GM12878 (cell line): ENCODE measurements around the gene GFRA4. TPM values are rescaled to one million over a fixed set of nuclear protein-coding genes. Genes with fewer than 3 reads are reported as not detected.

Experiments used
- CBX5 ChIP-seq: sonication (generic); IDR thresholded peaks from 2 replicates; pipeline ENCODE4 v1.6.1; 2016; ENCODE audit warnings: low read depth, moderate library complexity, mild to moderate bottlenecking, inconsistent platforms
- RB1 ChIP-seq: fragments of 450-650 bp; formaldehyde crosslinking; IDR thresholded peaks from 2 replicates; pipeline ENCODE4 v1.6.1; 2017; ENCODE audit warnings: mild to moderate bottlenecking, borderline replicate concordance
- TARDBP ChIP-seq: IDR thresholded peaks from 2 replicates; pipeline ENCODE4 v1.6.1; 2016; ENCODE audit warnings: borderline replicate concordance
- ZNF207 ChIP-seq: fragments of 450-650 bp; IDR thresholded peaks from 2 replicates; pipeline ENCODE4 v1.6.1; 2014; ENCODE audit warnings: antibody characterized with exemption, mild to moderate bottlenecking, borderline replicate concordance
- ZNF384 ChIP-seq: IDR thresholded peaks from 2 replicates; pipeline ENCODE4 v1.6.1; 2012; ENCODE audit warnings: low read depth, mild to moderate bottlenecking, low read length, improper control_type of control experiment, borderline replicate concordance
- polyA plus RNA-seq, 11 experiments: library from polyadenylated mRNA; depleted of rRNA in 4 of 11; unstranded in 6 of 11; stranded (reverse) in 5 of 11; fragments of >200 nt; fragmentation: Nextera tagmentation in 4 of 11; fragmentation: Illumina TruSeq in 1 of 11; extraction: Ambion mirVana in 4 of 11; extraction: Trizol in 1 of 11; gene quantifications; 1 replicate in 1 of 11; 2 replicates in 10 of 11; pipeline versions ENCODE4 v1.2.1 to v1.2.3, GENCODE V29; 2011 to 2016; ENCODE audit warnings: inconsistent platforms in 2 of 11, missing spikeins in 2 of 11, low read depth in 1 of 11
- total RNA-seq, 4 experiments: library from RNA; depleted of rRNA in 3 of 4; stranded (reverse); fragments of >200 nt in 3 of 4; fragmentation: Illumina TruSeq in 1 of 4; extraction: Trizol in 1 of 4; gene quantifications; 2 replicates each; pipeline versions ENCODE4 v1.2.1 to v1.2.3, GENCODE V29; 2013 to 2021
- TF ChIP-seq, protein P1 (sequence below): IDR thresholded peaks from 2 replicates; pipeline ENCODE4 v1.6.1; 2012; ENCODE audit warnings: low read depth, low read length, improper control_type of control experiment
- TF ChIP-seq, protein P2 (sequence below): fragments of 450-650 bp; conservative IDR thresholded peaks from 2 replicates; pipeline ENCODE4 v1.6.1; 2017; ENCODE audit warnings: mild to moderate bottlenecking, moderate library complexity
- TF ChIP-seq, protein P3 (sequence below): fragments of 450-650 bp; IDR thresholded peaks from 2 replicates; pipeline ENCODE4 v1.6.1; 2017; ENCODE audit warnings: mild to moderate bottlenecking, low read depth, inconsistent platforms; ENCODE audit not compliant: poor library complexity, severe bottlenecking

GFRA4 gene
- total and polyA plus RNA-seq, 10 of the 15 experiments (the other 5 are each of a cell fraction or from before 2014, with no cell fraction given), result 0.04 TPM; not detected in 9

DNA sequence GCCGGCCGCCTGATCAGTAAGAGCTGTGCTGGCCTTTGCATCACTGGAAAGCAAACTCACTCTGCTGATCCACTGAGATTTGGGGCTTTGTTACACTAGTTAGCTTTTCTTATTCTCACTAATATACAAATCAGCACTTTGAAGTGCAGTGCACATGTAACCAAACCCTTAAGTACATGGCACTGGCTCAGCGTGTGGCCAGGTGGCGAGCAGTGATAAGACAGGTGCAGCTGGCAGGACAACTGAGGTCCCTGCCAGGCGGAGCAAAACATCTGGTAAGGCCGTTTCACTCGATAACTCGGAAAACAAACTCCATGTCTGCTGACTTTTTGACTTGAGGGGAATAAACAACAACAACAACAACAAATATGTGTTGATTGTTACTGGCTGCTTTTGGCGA lies 11.0 kb downstream of the GFRA4 start (continued):
- no peak for TF ChIP-seq TARDBP
- no peak for TF ChIP-seq ZNF207
- TF ChIP-seq, protein P1, sequence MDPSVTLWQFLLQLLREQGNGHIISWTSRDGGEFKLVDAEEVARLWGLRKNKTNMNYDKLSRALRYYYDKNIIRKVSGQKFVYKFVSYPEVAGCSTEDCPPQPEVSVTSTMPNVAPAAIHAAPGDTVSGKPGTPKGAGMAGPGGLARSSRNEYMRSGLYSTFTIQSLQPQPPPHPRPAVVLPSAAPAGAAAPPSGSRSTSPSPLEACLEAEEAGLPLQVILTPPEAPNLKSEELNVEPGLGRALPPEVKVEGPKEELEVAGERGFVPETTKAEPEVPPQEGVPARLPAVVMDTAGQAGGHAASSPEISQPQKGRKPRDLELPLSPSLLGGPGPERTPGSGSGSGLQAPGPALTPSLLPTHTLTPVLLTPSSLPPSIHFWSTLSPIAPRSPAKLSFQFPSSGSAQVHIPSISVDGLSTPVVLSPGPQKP, result no peak
- no peak for TF ChIP-seq RB1
- TF ChIP-seq CBX5, result no peak
- no peak for TF ChIP-seq ZNF384
- TF ChIP-seq, protein P2, sequence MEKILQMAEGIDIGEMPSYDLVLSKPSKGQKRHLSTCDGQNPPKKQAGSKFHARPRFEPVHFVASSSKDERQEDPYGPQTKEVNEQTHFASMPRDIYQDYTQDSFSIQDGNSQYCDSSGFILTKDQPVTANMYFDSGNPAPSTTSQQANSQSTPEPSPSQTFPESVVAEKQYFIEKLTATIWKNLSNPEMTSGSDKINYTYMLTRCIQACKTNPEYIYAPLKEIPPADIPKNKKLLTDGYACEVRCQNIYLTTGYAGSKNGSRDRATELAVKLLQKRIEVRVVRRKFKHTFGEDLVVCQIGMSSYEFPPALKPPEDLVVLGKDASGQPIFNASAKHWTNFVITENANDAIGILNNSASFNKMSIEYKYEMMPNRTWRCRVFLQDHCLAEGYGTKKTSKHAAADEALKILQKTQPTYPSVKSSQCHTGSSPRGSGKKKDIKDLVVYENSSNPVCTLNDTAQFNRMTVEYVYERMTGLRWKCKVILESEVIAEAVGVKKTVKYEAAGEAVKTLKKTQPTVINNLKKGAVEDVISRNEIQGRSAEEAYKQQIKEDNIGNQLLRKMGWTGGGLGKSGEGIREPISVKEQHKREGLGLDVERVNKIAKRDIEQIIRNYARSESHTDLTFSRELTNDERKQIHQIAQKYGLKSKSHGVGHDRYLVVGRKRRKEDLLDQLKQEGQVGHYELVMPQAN, result no peak
- TF ChIP-seq, protein P3, sequence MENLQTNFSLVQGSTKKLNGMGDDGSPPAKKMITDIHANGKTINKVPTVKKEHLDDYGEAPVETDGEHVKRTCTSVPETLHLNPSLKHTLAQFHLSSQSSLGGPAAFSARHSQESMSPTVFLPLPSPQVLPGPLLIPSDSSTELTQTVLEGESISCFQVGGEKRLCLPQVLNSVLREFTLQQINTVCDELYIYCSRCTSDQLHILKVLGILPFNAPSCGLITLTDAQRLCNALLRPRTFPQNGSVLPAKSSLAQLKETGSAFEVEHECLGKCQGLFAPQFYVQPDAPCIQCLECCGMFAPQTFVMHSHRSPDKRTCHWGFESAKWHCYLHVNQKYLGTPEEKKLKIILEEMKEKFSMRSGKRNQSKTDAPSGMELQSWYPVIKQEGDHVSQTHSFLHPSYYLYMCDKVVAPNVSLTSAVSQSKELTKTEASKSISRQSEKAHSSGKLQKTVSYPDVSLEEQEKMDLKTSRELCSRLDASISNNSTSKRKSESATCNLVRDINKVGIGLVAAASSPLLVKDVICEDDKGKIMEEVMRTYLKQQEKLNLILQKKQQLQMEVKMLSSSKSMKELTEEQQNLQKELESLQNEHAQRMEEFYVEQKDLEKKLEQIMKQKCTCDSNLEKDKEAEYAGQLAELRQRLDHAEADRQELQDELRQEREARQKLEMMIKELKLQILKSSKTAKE, result no peak
